Endodermal cell (in vitro differentiated cells): ENCODE data around the gene SMARCA5. TPM values are rescaled to one million over a fixed set of nuclear protein-coding genes. Genes with fewer than 3 reads are reported as not detected.
A peak's percentile ranks its signal among the peaks of the same experiment; 100 is the strongest.

Source experiments
- DNase-seq: peaks from one replicate; pipeline ENCODE4 v3.0.0-alpha.2; 2017
- H3K27ac ChIP-seq: 2 replicates; pipeline ENCODE4 v1.5.1; 2013; ENCODE audit warnings: mild to moderate bottlenecking, low read depth, low read length, moderate library complexity
- H3K27me3 ChIP-seq: 2 replicates; pipeline ENCODE4 v1.6.1; 2013; ENCODE audit warnings: mild to moderate bottlenecking, low read length, moderate library complexity; ENCODE audit not compliant: insufficient read depth, control insufficient read depth, poor library complexity, severe bottlenecking
- H3K36me3 ChIP-seq: 2 replicates; pipeline ENCODE4 v1.7.0; 2013; ENCODE audit warnings: mild to moderate bottlenecking, low read length, moderate library complexity; ENCODE audit not compliant: control insufficient read depth, insufficient read depth
- H3K4me1 ChIP-seq: one replicate; pipeline ENCODE4 v1.7.0; 2013; ENCODE audit warnings: low read length; ENCODE audit not compliant: control insufficient read depth, insufficient read depth
- H3K4me3 ChIP-seq: 2 replicates; pipeline ENCODE4 v1.5.1; 2013; ENCODE audit warnings: mild to moderate bottlenecking, low read length, moderate library complexity
- H3K9ac ChIP-seq: 2 replicates; pipeline ENCODE4 v1.6.1; 2013; ENCODE audit warnings: mild to moderate bottlenecking, low read length, moderate library complexity; ENCODE audit not compliant: poor library complexity, severe bottlenecking; ENCODE audit errors: extremely low read depth
- H3K9me3 ChIP-seq: 2 replicates; pipeline ENCODE4 v1.6.1; 2013; ENCODE audit warnings: mild to moderate bottlenecking, low read length, moderate library complexity; ENCODE audit not compliant: control insufficient read depth
- H3K27ac Mint-ChIP-seq: 2 replicates; pipeline ENCODE4 v1.8.0; 2020; ENCODE audit warnings: mixed read lengths
- H3K27me3 Mint-ChIP-seq: 2 replicates; pipeline ENCODE4 v1.8.0; 2021; ENCODE audit warnings: mild to moderate bottlenecking, mixed read lengths; ENCODE audit not compliant: insufficient read depth
- H3K36me3 Mint-ChIP-seq: 2 replicates; pipeline ENCODE4 v1.8.0; 2020; ENCODE audit warnings: low read depth, mixed read lengths
- H3K4me1 Mint-ChIP-seq: 2 replicates; pipeline ENCODE4 v1.8.0; 2020; ENCODE audit warnings: mixed read lengths
- H3K4me3 Mint-ChIP-seq: 2 replicates; pipeline ENCODE4 v1.8.0; 2020; ENCODE audit warnings: mild to moderate bottlenecking, moderate library complexity, mixed read lengths
- H3K9me3 Mint-ChIP-seq: 2 replicates; pipeline ENCODE4 v1.8.0; 2020; ENCODE audit warnings: mild to moderate bottlenecking, mixed read lengths
- WGBS, 2 experiments: methylation state at CpG; one replicate each; pipeline versions ENCODE4 v1.1.5 to v1.1.7; 2013; ENCODE audit warnings: missing lambda C conversion rate in 2 of 2, mixed read lengths in 1 of 2; ENCODE audit not compliant: insufficient coverage in 1 of 2, insufficient read length in 1 of 2; 5-methylcytosine and 5-hydroxymethylcytosine counted together
- total RNA-seq, 2 donors: library from RNA; stranded (reverse); fragmentation: NEBNext Ultra II Directional in 1 of 2; extraction: Animal tissue kit (Norgen Biotek cat#: 25700) in 1 of 2; gene quantifications; 2 replicates in 1 of 2; 3 replicates in 1 of 2; pipeline ENCODE4 v1.2.1, GENCODE V29; 2021
- TF ChIP-seq, protein P1 (sequence below): fragments of 200-600 bp; sonication (generic); conservative IDR thresholded peaks from 2 replicates; pipeline ENCODE4 v1.5.0; 2021; ENCODE audit warnings: antibody characterized with exemption, mild to moderate bottlenecking

SMARCA5 gene
- total RNA-seq, 2 donors from 2014 or later: 91.0 to 95.4 TPM

DNA sequence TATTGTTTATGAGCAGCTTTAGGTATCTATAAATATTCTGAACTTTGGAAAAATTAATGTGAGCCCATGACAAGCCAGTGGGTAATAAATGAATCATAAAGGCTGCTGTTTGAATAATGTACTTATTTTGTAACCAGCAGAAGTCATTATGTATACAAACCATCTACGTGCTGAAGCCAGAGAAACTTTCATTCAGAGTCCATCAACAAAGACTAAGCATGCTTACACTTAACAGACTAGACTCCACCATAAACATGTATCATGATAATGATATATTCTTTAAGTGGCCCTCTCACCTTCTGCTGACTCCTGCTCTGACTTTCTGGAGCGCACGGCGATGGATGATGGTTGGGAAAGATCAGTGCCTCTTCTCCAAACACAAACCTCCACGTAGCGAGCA lies 72.0 kb downstream of the SMARCA5 start:
- Histone ChIP-seq H3K4me1 (no peaks in the 10 kb centered on the region), H3K4me3 (no peak overlapping the region), H3K27ac (no peak overlapping the region), H3K9ac (no peak overlapping the region), H3K27me3 (no peaks in the 10 kb centered on the region), H3K9me3 (no peaks in the 10 kb centered on the region), H3K36me3 (no peaks in the 10 kb centered on the region)
- Mint-ChIP-seq H3K36me3 (no peaks in the 10 kb centered on the region), H3K27ac (no peak overlapping the region), H3K4me3 (no peak overlapping the region), H3K9me3 (peaks cover 13% of the 10 kb centered on the region), H3K4me1 (peaks cover 2% of the 10 kb centered on the region), H3K27me3 (no peaks in the 10 kb centered on the region)
- DNase-seq: no peak
- TF ChIP-seq, protein P1, sequence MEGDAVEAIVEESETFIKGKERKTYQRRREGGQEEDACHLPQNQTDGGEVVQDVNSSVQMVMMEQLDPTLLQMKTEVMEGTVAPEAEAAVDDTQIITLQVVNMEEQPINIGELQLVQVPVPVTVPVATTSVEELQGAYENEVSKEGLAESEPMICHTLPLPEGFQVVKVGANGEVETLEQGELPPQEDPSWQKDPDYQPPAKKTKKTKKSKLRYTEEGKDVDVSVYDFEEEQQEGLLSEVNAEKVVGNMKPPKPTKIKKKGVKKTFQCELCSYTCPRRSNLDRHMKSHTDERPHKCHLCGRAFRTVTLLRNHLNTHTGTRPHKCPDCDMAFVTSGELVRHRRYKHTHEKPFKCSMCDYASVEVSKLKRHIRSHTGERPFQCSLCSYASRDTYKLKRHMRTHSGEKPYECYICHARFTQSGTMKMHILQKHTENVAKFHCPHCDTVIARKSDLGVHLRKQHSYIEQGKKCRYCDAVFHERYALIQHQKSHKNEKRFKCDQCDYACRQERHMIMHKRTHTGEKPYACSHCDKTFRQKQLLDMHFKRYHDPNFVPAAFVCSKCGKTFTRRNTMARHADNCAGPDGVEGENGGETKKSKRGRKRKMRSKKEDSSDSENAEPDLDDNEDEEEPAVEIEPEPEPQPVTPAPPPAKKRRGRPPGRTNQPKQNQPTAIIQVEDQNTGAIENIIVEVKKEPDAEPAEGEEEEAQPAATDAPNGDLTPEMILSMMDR: no peak
- WGBS, 2 experiments: 93 to 100% methylated on average over 2 to 6 of the region's 6 CpGs

DNA sequence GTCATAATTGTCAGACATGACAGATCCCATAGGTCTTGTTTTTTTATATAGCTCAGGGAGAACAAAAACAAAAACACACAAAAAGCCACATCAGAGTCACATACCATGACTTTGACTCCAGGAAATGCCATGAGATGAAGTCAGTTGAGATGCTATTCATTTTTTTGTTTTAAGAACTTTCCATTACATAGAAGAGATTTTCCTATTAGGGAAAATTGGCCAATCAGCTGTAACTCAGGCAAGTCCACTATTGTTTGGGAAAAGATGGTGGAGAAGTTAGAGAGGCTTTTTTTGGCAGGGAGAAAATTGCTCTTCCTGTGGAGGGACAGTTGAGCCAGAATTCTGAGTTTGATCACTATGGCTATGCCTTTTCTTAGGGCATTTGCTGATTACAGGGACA lies 72.6 kb downstream of the SMARCA5 start:
- Histone ChIP-seq H3K9me3 (no peaks in the 10 kb centered on the region), H3K36me3 (no peaks in the 10 kb centered on the region), H3K27me3 (no peaks in the 10 kb centered on the region), H3K27ac (no peak overlapping the region), H3K4me1 (no peaks in the 10 kb centered on the region), H3K4me3 (no peak overlapping the region), H3K9ac (no peak overlapping the region)
- Mint-ChIP-seq H3K27ac (no peak overlapping the region), H3K36me3 (no peaks in the 10 kb centered on the region), H3K9me3 (peaks cover 13% of the 10 kb centered on the region), H3K27me3 (no peaks in the 10 kb centered on the region), H3K4me1 (peaks cover 2% of the 10 kb centered on the region), H3K4me3 (no peak overlapping the region)
- TF ChIP-seq, protein P1: no peak
- no peak for DNase-seq

DNA sequence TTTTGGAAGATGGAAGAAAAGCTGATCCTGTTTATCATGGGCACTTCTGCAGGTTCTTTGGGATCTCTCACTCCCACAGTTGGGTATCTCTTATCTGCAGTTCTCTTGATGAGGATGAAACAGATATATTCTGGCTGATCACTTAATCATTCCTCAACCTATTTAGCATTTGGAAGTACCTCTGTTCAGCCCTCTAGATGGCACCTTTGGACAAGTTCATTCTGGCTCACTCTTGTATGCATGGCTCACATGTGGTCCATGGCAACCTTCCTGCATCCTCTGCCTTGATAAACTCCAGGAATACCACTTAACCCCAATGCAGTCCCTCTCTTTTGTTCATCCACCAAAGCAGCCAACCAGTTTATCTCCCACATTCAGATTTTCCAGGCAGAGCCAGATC lies 74.2 kb downstream of the SMARCA5 start:
- Mint-ChIP-seq H3K36me3 (no peaks in the 10 kb centered on the region), H3K9me3 (peaks cover 20% of the 10 kb centered on the region), H3K27me3 (no peaks in the 10 kb centered on the region), H3K4me1 (no peaks in the 10 kb centered on the region), H3K4me3 (no peak overlapping the region), H3K27ac (no peak overlapping the region)
- H3K9me3 ChIP-seq: no peaks in the 10 kb centered on the region
- H3K36me3 ChIP-seq: no peaks in the 10 kb centered on the region
- H3K4me3 ChIP-seq: no peak overlapping the region
- H3K27ac ChIP-seq: no peak overlapping the region
- DNase-seq: no peak
- no peak overlapping the region for H3K9ac ChIP-seq
- H3K27me3 ChIP-seq: no peaks in the 10 kb centered on the region
- TF ChIP-seq, protein P1: peak; percentile 33
- no peaks in the 10 kb centered on the region for H3K4me1 ChIP-seq
